ENCODE results near the gene ZNF219. TPM values are rescaled to one million over a fixed set of nuclear protein-coding genes. Genes with fewer than 3 reads are reported as not detected.

ZNF219 gene
- total and polyA plus RNA-seq, 2 of the 13 experiments (the other 11 are each of a cell fraction or from before 2014, with no cell fraction given), result 34.5 to 36.6 TPM

DNA sequence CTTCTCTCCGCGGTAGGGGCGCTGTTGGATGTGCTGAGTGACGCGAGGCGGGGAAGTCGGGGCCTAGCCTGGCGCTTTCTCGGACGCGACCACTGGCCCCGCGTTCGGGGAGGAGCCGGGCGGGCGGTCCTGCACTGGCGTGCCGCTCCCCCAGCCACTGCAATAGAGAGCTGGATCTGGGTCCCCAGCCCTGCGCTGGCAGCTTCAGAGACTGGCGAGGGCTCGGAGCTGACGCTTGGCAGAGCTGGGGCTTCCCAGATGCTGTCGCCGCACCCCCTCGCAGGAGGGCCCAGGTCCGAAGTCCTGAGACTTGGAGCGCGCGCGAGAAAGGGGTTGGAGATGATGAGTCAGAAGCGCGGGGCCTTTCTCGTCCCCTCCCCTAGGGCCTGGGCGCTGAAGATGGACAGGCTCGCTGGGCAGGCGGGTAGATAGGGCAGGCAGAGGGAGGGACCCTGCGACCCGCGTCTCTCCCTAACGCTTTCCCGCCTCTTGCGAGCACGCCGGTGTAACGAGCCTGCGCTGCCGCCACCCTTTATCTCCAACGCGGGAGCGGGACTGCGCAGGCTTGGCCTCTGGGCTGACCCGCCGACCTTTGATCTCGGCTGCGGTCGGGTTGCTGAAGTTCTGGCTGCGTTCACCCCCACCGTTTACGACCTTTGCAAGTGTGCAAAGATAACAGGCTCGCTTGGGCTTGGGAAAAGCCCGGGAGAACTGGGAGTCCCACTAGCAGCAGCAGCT, 5.4 kb upstream of the ZNF219 start (continued):
- TF ChIP-seq ZNF274 (CRISPR knock-in tag; IDR thresholded peaks at IDR 0.05) (peak; percentile 85), AGO2 (optimal IDR thresholded peaks at IDR 0.05; ENCODE audit: low read depth, low read length) (peak; percentile 99), ZNF598 (CRISPR knock-in tag; IDR thresholded peaks at IDR 0.05; ENCODE audit: borderline replicate concordance) (peak; percentile 100), ZNF891 (CRISPR knock-in tag; IDR thresholded peaks at IDR 0.05) (peak; percentile 98; the same call in 1 of the 2 replicates), TARDBP (CRISPR knock-in tag; IDR thresholded peaks at IDR 0.05) (peak; percentile 99), ZNF510 (CRISPR knock-in tag; IDR thresholded peaks at IDR 0.05; ENCODE audit: low read depth) (peak; percentile 99), ATM (IDR thresholded peaks at IDR 0.05; ENCODE audit: borderline replicate concordance) (no peak), ZNF143 (CRISPR knock-in tag; IDR thresholded peaks at IDR 0.05) (peak; percentile 85), ZNF207 (IDR thresholded peaks at IDR 0.05; ENCODE audit: borderline replicate concordance) (no peak), SNAPC2 (CRISPR knock-in tag; IDR thresholded peaks at IDR 0.05) (peak; percentile 99), NFKBIZ (CRISPR knock-in tag; IDR thresholded peaks at IDR 0.05) (peak; percentile 80; the same call in 1 of the 2 replicates), GTF3A (CRISPR knock-in tag; conservative IDR thresholded peaks at IDR 0.05) (peak; percentile 93), NFIC (IDR thresholded peaks at IDR 0.05; ENCODE audit: low read length) (no peak), MATR3 (CRISPR knock-in tag; IDR thresholded peaks at IDR 0.05) (no peak), TAF1 (CRISPR knock-in tag; IDR thresholded peaks at IDR 0.05) (peak; percentile 94), MYC (CRISPR knock-in tag; IDR thresholded peaks at IDR 0.05; ENCODE audit: borderline replicate concordance) (peak; percentile 91)
- TF ChIP-seq, protein P1, sequence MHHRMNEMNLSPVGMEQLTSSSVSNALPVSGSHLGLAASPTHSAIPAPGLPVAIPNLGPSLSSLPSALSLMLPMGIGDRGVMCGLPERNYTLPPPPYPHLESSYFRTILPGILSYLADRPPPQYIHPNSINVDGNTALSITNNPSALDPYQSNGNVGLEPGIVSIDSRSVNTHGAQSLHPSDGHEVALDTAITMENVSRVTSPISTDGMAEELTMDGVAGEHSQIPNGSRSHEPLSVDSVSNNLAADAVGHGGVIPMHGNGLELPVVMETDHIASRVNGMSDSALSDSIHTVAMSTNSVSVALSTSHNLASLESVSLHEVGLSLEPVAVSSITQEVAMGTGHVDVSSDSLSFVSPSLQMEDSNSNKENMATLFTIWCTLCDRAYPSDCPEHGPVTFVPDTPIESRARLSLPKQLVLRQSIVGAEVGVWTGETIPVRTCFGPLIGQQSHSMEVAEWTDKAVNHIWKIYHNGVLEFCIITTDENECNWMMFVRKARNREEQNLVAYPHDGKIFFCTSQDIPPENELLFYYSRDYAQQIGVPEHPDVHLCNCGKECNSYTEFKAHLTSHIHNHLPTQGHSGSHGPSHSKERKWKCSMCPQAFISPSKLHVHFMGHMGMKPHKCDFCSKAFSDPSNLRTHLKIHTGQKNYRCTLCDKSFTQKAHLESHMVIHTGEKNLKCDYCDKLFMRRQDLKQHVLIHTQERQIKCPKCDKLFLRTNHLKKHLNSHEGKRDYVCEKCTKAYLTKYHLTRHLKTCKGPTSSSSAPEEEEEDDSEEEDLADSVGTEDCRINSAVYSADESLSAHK (CRISPR knock-in tag; IDR thresholded peaks at IDR 0.05; ENCODE audit: borderline replicate concordance), result no peak
- TF ChIP-seq, protein P2, sequence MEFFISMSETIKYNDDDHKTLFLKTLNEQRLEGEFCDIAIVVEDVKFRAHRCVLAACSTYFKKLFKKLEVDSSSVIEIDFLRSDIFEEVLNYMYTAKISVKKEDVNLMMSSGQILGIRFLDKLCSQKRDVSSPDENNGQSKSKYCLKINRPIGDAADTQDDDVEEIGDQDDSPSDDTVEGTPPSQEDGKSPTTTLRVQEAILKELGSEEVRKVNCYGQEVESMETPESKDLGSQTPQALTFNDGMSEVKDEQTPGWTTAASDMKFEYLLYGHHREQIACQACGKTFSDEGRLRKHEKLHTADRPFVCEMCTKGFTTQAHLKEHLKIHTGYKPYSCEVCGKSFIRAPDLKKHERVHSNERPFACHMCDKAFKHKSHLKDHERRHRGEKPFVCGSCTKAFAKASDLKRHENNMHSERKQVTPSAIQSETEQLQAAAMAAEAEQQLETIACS (CRISPR knock-in tag; IDR thresholded peaks at IDR 0.05), result peak; percentile 84
- TF ChIP-seq, protein P3, sequence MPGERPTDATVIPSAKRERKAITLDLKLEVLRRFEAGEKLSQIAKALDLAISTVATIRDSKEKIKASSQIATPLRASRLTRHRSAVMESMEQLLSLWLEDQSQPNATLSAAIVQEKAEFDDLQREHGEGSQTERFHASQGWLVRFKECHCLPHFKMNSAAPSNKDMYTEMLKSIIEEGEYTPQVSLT (CRISPR knock-in tag; IDR thresholded peaks at IDR 0.05; ENCODE audit: borderline replicate concordance, low read depth), result peak; percentile 53; the same call in 1 of the 2 replicates
- TF ChIP-seq, protein P4, sequence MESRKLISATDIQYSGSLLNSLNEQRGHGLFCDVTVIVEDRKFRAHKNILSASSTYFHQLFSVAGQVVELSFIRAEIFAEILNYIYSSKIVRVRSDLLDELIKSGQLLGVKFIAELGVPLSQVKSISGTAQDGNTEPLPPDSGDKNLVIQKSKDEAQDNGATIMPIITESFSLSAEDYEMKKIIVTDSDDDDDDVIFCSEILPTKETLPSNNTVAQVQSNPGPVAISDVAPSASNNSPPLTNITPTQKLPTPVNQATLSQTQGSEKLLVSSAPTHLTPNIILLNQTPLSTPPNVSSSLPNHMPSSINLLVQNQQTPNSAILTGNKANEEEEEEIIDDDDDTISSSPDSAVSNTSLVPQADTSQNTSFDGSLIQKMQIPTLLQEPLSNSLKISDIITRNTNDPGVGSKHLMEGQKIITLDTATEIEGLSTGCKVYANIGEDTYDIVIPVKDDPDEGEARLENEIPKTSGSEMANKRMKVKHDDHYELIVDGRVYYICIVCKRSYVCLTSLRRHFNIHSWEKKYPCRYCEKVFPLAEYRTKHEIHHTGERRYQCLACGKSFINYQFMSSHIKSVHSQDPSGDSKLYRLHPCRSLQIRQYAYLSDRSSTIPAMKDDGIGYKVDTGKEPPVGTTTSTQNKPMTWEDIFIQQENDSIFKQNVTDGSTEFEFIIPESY (CRISPR knock-in tag; IDR thresholded peaks at IDR 0.05), result peak; percentile 73
- TF ChIP-seq, protein P5, sequence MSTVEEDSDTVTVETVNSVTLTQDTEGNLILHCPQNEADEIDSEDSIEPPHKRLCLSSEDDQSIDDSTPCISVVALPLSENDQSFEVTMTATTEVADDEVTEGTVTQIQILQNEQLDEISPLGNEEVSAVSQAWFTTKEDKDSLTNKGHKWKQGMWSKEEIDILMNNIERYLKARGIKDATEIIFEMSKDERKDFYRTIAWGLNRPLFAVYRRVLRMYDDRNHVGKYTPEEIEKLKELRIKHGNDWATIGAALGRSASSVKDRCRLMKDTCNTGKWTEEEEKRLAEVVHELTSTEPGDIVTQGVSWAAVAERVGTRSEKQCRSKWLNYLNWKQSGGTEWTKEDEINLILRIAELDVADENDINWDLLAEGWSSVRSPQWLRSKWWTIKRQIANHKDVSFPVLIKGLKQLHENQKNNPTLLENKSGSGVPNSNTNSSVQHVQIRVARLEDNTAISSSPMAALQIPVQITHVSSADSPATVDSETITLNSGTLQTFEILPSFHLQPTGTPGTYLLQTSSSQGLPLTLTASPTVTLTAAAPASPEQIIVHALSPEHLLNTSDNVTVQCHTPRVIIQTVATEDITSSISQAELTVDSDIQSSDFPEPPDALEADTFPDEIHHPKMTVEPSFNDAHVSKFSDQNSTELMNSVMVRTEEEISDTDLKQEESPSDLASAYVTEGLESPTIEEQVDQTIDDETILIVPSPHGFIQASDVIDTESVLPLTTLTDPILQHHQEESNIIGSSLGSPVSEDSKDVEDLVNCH (CRISPR knock-in tag; IDR thresholded peaks at IDR 0.05), result no peak

Measured in HepG2 (cell line).